GM23248 (cell line): ENCODE data around the gene TEPSIN.

Experiments
- EZH2 ChIP-seq: fragments of 200-600 bp; sonication (generic); IDR thresholded peaks from 2 replicates; pipeline ENCODE4 v1.6.1; 2018; ENCODE audit warnings: antibody characterized with exemption, mild to moderate bottlenecking; ENCODE audit not compliant: insufficient read depth, poor library complexity, severe bottlenecking
- EZH2phosphoT487 ChIP-seq: fragments of 200-600 bp; sonication (generic); IDR thresholded peaks from 2 replicates; pipeline ENCODE4 v1.6.1; 2018; ENCODE audit warnings: antibody characterized with exemption, moderate library complexity, mild to moderate bottlenecking, low read depth; ENCODE audit not compliant: insufficient read depth

DNA sequence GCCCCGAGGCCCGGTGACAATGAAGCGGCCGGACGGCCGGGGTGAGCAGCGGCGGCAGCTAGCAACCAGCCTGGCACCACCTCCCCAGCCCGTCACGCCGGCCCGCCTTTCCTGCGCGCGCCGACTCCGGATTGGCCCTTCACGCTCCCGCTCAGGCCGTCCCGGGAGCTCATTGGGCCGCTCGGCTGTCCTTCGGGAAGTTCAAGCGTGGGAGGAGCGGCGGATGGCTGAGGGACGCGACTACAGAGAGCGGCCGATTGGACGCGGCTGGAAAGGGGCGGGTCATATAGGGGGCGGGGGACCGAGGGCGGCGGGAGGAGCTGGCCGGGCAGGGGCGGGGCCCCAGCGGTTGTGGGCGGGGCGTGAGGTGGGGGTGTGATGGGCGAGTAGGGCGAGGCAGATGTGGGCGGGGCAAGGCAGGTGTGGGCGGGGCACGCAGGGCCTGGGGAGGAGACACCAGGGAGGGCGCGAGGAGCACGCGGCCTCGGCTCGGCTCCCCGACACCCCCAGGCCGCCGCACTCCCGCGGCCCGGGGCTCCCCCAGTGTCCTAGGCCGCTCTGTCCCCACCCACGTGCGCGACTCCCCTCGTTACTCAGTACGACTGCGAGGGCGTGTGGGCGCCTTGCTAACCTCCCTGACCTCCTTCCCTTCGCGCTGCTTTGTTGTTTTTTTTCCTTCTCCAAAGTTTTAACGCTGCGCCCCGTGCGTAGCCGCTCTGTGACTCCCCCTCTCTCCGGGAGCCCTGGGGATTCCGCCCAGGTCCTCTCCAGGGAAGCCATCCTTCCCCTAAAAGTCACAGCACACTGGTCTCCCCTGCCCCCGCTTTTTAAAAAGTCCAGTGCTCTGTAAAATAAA, 15.7 kb downstream of the TEPSIN start, which contains the start of gene CEP131:
- TF ChIP-seq EZH2phosphoT487 (no peak), EZH2 (no peak)
